Activated T-helper 9 cell treated with anti-CD3 and anti-CD28 coated beads, Interleukin-2, amount 50 U/mL, for 16 hours (primary cell): ENCODE results near the gene SSTR5.
A peak's percentile ranks its signal among the peaks of the same experiment; 100 is the strongest.

Source experiments
- DNase-seq: peaks from one replicate; pipeline ENCODE4 v3.0.0-alpha.2; 2020; ENCODE audit warnings: low read depth

The SSTR5 gene

GRCh38 chr16:1102921-1103635 is 30.5 kb downstream of the SSTR5 start:
- DNase-seq, result peak; percentile 62

GRCh38 chr16:1103636-1103980 is 31.1 kb downstream of the SSTR5 start:
- no peak for DNase-seq

GRCh38 chr16:1105888-1106620 is 33.5 kb downstream of the SSTR5 start:
- peak; percentile 15 for DNase-seq

- no peak for DNase-seq
These were observed 34.1 kb downstream of the SSTR5 start for GRCh38 chr16:1106659-1107058.

- no peak for DNase-seq
These were observed 34.6 kb downstream of the SSTR5 start for GRCh38 chr16:1107141-1107540.

- DNase-seq, result no peak
These were observed 35.2 kb downstream of the SSTR5 start for GRCh38 chr16:1107731-1108130.

GRCh38 chr16:1108299-1109252 is 36.0 kb downstream of the SSTR5 start:
- DNase-seq, result no peak

GRCh38 chr16:1109648-1110047 is 37.1 kb downstream of the SSTR5 start:
- no peak for DNase-seq

- DNase-seq, result no peak
These were observed 40.1 kb downstream of the SSTR5 start for GRCh38 chr16:1112506-1113184.

GRCh38 chr16:1113489-1113888 is 40.9 kb downstream of the SSTR5 start:
- no peak for DNase-seq

GRCh38 chr16:1113889-1114526 is 41.5 kb downstream of the SSTR5 start:
- no peak for DNase-seq

- no peak for DNase-seq
These were observed 44.1 kb downstream of the SSTR5 start for GRCh38 chr16:1116693-1117077.

- no peak for DNase-seq
These were observed 44.8 kb downstream of the SSTR5 start for GRCh38 chr16:1117176-1117900.

- DNase-seq, result no peak
These were observed 45.4 kb downstream of the SSTR5 start for GRCh38 chr16:1117926-1118325.

GRCh38 chr16:1119129-1119528 is 46.6 kb downstream of the SSTR5 start:
- DNase-seq, result no peak

- no peak for DNase-seq
These were observed 47.4 kb downstream of the SSTR5 start for GRCh38 chr16:1119766-1120576.

GRCh38 chr16:1120577-1120941 is 48.0 kb downstream of the SSTR5 start:
- DNase-seq, result no peak

- DNase-seq, result no peak
These were observed 48.5 kb downstream of the SSTR5 start for GRCh38 chr16:1121009-1121408.

- no peak for DNase-seq
These were observed 49.3 kb downstream of the SSTR5 start for GRCh38 chr16:1121601-1122397.
